Body of pancreas (tissue), 4 donors: ENCODE measurements around the gene PATL2.

Source experiments
- CTCF ChIP-seq, 7 experiments: fragments of 450-650 bp in 4 of 7; fragments of 200-600 bp in 3 of 7; sonication (generic) in 3 of 7; IDR thresholded peaks; one replicate each; pipeline ENCODE4 v1.5.1; 2016 to 2019; ENCODE audit warnings: antibody characterized with exemption in 7 of 7
- POLR2A ChIP-seq, 3 donors: fragments of 450-650 bp; IDR thresholded peaks; one replicate each; pipeline ENCODE4 v1.6.1; 2016; ENCODE audit warnings: antibody characterized with exemption in 3 of 3, mild to moderate bottlenecking in 2 of 3

DNA sequence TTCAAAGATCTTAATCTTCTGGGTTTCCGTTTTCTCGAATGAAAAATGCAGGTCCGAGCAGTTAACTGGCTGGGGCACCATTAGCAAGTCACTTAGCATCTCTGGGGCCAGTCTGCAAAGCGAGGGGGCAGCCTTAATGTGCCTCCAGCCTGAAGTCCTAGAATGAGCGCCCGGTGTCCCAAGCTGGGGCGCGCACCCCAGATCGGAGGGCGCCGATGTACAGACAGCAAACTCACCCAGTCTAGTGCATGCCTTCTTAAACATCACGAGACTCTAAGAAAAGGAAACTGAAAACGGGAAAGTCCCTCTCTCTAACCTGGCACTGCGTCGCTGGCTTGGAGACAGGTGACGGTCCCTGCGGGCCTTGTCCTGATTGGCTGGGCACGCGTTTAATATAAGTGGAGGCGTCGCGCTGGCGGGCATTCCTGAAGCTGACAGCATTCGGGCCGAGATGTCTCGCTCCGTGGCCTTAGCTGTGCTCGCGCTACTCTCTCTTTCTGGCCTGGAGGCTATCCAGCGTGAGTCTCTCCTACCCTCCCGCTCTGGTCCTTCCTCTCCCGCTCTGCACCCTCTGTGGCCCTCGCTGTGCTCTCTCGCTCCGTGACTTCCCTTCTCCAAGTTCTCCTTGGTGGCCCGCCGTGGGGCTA is at the start of gene PATL2, which contains the start of gene B2M:
- TF ChIP-seq CTCF (IDR thresholded peaks at IDR 0.05) (peak in 1 of 7 experiments; percentile 21), POLR2A (IDR thresholded peaks at IDR 0.05) (peak; percentile 98 to 100 (median 100))
